ENCODE results near the gene C11orf24. TPM values are rescaled to one million over a fixed set of nuclear protein-coding genes. Genes with fewer than 3 reads are reported as not detected.

Gene C11orf24
- total RNA-seq, 1 donor from 2014 or later, result 27.5 TPM

- TF ChIP-seq CTCF (IDR thresholded peaks at IDR 0.05; ENCODE audit: insufficient read depth, low read length, poor library complexity, severe bottlenecking), result no peak
- DNase-seq (ENCODE audit: low read depth), result no peak
- H3K27me3 ChIP-seq (ENCODE audit: control insufficient read depth, insufficient read depth, low read length), result no peaks in the 10 kb centered on the region
- peaks cover 1% of the 10 kb centered on the region for H3K36me3 ChIP-seq (ENCODE audit: control insufficient read depth, insufficient read depth, low read length)
- H3K4me3 ChIP-seq (ENCODE audit: low read depth, low read length), result no peak overlapping the region
Measured at GRCh38 chr11:68259122-68259959, 12.4 kb downstream of the C11orf24 start.

DNA sequence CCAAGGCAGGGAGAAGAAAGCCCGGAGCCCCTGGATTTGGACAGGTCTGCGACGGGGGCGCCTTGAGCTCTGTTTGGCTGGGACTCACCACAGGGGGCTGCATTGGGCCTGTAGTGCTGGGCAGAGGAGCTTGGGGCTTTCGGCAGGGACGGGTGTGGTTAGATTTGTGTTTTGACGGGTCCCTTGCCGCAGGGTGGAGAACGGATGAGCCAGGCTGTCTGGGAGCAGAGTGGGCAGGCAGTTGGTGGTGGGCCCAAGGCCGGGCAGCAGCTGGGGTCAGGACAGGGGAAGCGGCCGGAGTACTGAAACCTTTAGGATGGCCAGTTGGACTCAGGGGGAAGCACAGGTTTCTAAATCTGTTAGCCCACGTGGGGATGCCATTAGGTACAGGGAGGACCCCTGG lies 13.4 kb downstream of the C11orf24 start:
- Histone ChIP-seq H3K27me3 (ENCODE audit: control insufficient read depth, insufficient read depth, low read length) (no peaks in the 10 kb centered on the region), H3K4me3 (ENCODE audit: low read depth, low read length) (no peak overlapping the region), H3K36me3 (ENCODE audit: control insufficient read depth, insufficient read depth, low read length) (no peaks in the 10 kb centered on the region)
- DNase-seq (ENCODE audit: low read depth), result no peak
- TF ChIP-seq CTCF (IDR thresholded peaks at IDR 0.05; ENCODE audit: insufficient read depth, low read length, poor library complexity, severe bottlenecking), result no peak

DNA sequence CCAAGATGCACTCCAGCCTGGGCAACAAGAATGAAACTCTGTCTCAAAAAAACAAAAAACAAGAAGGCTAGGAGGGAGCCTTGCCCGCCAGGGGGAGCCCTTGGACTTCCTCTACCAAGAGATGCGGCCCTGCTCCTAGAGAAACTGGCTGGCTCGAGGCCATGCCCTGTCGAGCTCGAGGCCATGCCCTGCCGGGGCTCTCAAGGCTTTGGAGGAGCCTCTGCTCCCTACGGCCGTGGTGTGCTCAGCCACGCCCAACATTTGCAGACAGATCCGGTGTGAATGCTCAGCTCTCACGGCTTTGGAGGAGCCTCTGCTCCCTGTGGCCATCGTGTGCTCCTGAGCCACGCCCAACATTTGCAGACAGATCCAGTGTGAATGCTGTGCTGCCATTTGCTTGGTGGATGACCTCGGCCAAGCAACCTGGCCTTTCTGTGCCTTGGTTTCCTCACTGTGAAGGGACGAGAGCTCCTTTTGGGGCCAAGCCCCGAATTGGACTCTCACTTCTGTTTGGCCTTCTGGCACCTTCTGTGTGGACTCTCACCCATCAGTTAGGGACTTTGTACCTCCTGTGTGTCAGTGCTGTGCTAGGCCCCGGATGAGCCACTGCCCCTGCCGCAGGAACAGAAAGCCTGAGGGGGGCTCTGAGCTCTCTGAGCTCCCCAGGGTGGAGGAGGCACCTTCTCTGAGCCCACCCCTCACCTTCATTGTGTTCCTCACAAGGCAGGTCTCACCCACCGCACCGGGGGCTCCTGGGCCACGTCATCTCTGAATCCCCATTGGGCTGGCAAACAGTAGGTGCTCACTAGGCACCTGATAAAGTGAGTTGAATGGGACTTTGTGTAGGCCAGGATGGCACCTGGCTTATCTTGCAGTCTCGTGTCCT lies 14.1 kb downstream of the C11orf24 start:
- H3K4me3 ChIP-seq (ENCODE audit: low read depth, low read length), result no peak overlapping the region
- peak; percentile 49 for DNase-seq (ENCODE audit: low read depth)
- peak; percentile 82 for TF ChIP-seq CTCF (IDR thresholded peaks at IDR 0.05; ENCODE audit: insufficient read depth, low read length, poor library complexity, severe bottlenecking)
- H3K27me3 ChIP-seq (ENCODE audit: control insufficient read depth, insufficient read depth, low read length), result no peaks in the 10 kb centered on the region
- H3K36me3 ChIP-seq (ENCODE audit: control insufficient read depth, insufficient read depth, low read length), result no peaks in the 10 kb centered on the region

GRCh38 chr11:68256331-68256741 lies 15.4 kb downstream of the C11orf24 start:
- DNase-seq (ENCODE audit: low read depth), result no peak
- Histone ChIP-seq H3K4me3 (ENCODE audit: low read depth, low read length) (no peak overlapping the region), H3K36me3 (ENCODE audit: control insufficient read depth, insufficient read depth, low read length) (no peaks in the 10 kb centered on the region), H3K27me3 (ENCODE audit: control insufficient read depth, insufficient read depth, low read length) (no peaks in the 10 kb centered on the region)
- TF ChIP-seq CTCF (IDR thresholded peaks at IDR 0.05; ENCODE audit: insufficient read depth, low read length, poor library complexity, severe bottlenecking), result no peak

DNA sequence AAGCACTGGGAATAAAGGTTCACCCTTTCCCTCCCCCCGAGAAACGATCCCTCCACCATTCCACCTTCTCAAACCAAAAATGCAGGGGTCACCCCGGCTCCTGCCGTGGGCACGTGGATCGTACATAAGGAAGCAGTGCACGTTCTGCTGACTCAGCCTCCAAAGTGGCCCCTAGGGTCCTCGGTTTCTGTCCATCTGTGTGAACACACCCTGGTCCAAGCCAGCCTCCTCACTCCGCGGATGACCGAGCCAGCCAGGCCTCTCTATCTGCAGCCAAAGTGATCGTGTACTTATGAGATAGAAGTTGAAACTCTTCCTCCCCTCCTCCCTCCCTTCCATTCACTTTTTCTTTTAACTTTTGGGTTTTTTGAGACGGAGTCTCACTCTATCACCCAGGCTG lies 16.2 kb downstream of the C11orf24 start:
- TF ChIP-seq CTCF (IDR thresholded peaks at IDR 0.05; ENCODE audit: insufficient read depth, low read length, poor library complexity, severe bottlenecking), result no peak
- DNase-seq (ENCODE audit: low read depth), result no peak
- H3K36me3 ChIP-seq (ENCODE audit: control insufficient read depth, insufficient read depth, low read length), result no peaks in the 10 kb centered on the region
- no peaks in the 10 kb centered on the region for H3K27me3 ChIP-seq (ENCODE audit: control insufficient read depth, insufficient read depth, low read length)
- no peak overlapping the region for H3K4me3 ChIP-seq (ENCODE audit: low read depth, low read length)
